B cell (primary cell): ENCODE data around the gene ADAMTS19. TPM values are rescaled to one million over a fixed set of nuclear protein-coding genes. Genes with fewer than 3 reads are reported as not detected.

Experiments used
- ATAC-seq: fragments of 200-7000 bp; cut with Tn5 transposase; one replicate; pipeline ENCODE4 v1.10.0; 2021; ENCODE audit warnings: low read depth, mild to moderate bottlenecking, moderate number of reproducible peaks, moderate library complexity
- CTCF ChIA-PET: fragments of 350-600 bp; sonication (Branson Sonifier 250); formaldehyde crosslinking; loops from one replicate; lab custom pipeline; 2021; ENCODE audit warnings: antibody characterized with exemption, inconsistent platforms; lab: Charles Lee
- POLR2A ChIA-PET: fragments of 350-600 bp; sonication (Branson Sonifier 250); formaldehyde crosslinking; loops from one replicate; lab custom pipeline; 2021; ENCODE audit warnings: antibody characterized with exemption; lab: Charles Lee
- DNase-seq: peaks from one replicate; pipeline ENCODE4 v3.0.0; 2013
- H2AFZ ChIP-seq: 2 replicates; pipeline ENCODE4 v1.6.1; 2012; ENCODE audit warnings: mild to moderate bottlenecking, low read depth, low read length; ENCODE audit not compliant: insufficient read depth, poor library complexity, severe bottlenecking
- H3K27ac ChIP-seq, 2 donors: 1 replicate in 1 of 2; 2 replicates in 1 of 2; pipeline ENCODE4 v1.5.1; 2012 to 2013; ENCODE audit warnings: low read length in 2 of 2, mild to moderate bottlenecking in 2 of 2, moderate library complexity in 1 of 2
- H3K27me3 ChIP-seq, 4 experiments: fragments of 200-600 bp in 1 of 4; sonication (generic) in 1 of 4; replicated peaks in 1 of 4; 1 replicate in 2 of 4; 2 replicates in 2 of 4; pipeline versions ENCODE4 v1.6.1 to v1.7.0; 2013 to 2016; ENCODE audit warnings: low read length in 3 of 4, mild to moderate bottlenecking in 2 of 4, mixed read lengths in 1 of 4, moderate library complexity in 1 of 4; ENCODE audit not compliant: insufficient read depth in 4 of 4, control insufficient read depth in 3 of 4; ENCODE audit errors: control extremely low read depth in 1 of 4
- H3K36me3 ChIP-seq, 2 experiments: replicated peaks in 1 of 2; 1 replicate in 1 of 2; 2 replicates in 1 of 2; pipeline versions ENCODE4 v1.6.1 to v1.7.1; 2013; ENCODE audit warnings: low read length in 1 of 2; ENCODE audit not compliant: insufficient read depth in 2 of 2, control insufficient read depth in 1 of 2; ENCODE audit errors: control extremely low read depth in 1 of 2, extremely low read depth in 1 of 2
- H3K4me1 ChIP-seq, 2 donors: fragments of 200-600 bp in 1 of 2; sonication (generic) in 1 of 2; 1 replicate in 1 of 2; 2 replicates in 1 of 2; pipeline versions ENCODE4 v1.5.1 to v1.6.1; 2013 to 2017; ENCODE audit warnings: low read length in 2 of 2; ENCODE audit not compliant: control insufficient read depth in 2 of 2, insufficient read depth in 2 of 2
- H3K4me2 ChIP-seq: replicated peaks from 2 replicates; pipeline ENCODE3; 2012; ENCODE audit warnings: mild to moderate bottlenecking, low read depth, low read length; ENCODE audit not compliant: poor library complexity, severe bottlenecking
- H3K4me3 ChIP-seq, 5 experiments: fragments of 200-600 bp in 1 of 5; sonication (generic) in 1 of 5; 1 replicate in 3 of 5; 2 replicates in 2 of 5; pipeline versions ENCODE4 v1.5.1 to v1.7.0; 2011 to 2016; ENCODE audit warnings: low read length in 4 of 5, mild to moderate bottlenecking in 4 of 5, low read depth in 2 of 5, control low read depth in 1 of 5, moderate library complexity in 1 of 5; ENCODE audit not compliant: insufficient read depth in 1 of 5; ENCODE audit errors: control extremely low read depth in 1 of 5, extremely low read depth in 1 of 5
- H3K79me2 ChIP-seq: fragments of 200-600 bp; sonication (generic); one replicate; pipeline ENCODE4 v1.6.0; 2016; ENCODE audit warnings: low read length; ENCODE audit not compliant: control insufficient read depth, insufficient read depth
- H3K9ac ChIP-seq: fragments of 200-600 bp; sonication (generic); 2 replicates; pipeline ENCODE4 v1.6.1; 2017; ENCODE audit warnings: mild to moderate bottlenecking, low read length, moderate library complexity
- H3K9me3 ChIP-seq, 3 donors: one replicate each; pipeline versions ENCODE4 v1.6.1 to v1.7.1; 2013; ENCODE audit warnings: low read length in 2 of 3; ENCODE audit not compliant: control insufficient read depth in 2 of 3, insufficient read depth in 1 of 3; ENCODE audit errors: control extremely low read depth in 1 of 3
- H4K20me1 ChIP-seq: 2 replicates; pipeline ENCODE4 v1.6.0; 2012; ENCODE audit warnings: mild to moderate bottlenecking, low read length; ENCODE audit not compliant: insufficient read depth, control insufficient read depth, poor library complexity, severe bottlenecking
- H3K27ac Mint-ChIP-seq: one replicate; pipeline ENCODE4 v1.8.0; 2021; ENCODE audit warnings: mixed read lengths
- H3K27me3 Mint-ChIP-seq: one replicate; pipeline ENCODE4 v1.8.0; 2021; ENCODE audit warnings: mixed read lengths
- H3K4me1 Mint-ChIP-seq: one replicate; pipeline ENCODE4 v1.8.0; 2021; ENCODE audit warnings: mixed read lengths
- H3K4me3 Mint-ChIP-seq: one replicate; pipeline ENCODE4 v1.8.0; 2021; ENCODE audit warnings: mixed read lengths
- H3K9me3 Mint-ChIP-seq: one replicate; pipeline ENCODE4 v1.8.0; 2022; ENCODE audit warnings: mixed read lengths; ENCODE audit not compliant: insufficient read depth
- EZH2 ChIP-seq: IDR thresholded peaks from 2 replicates; pipeline ENCODE4 v1.6.1; 2012; ENCODE audit warnings: borderline replicate concordance, low read depth, mild to moderate bottlenecking, moderate library complexity, low read length; ENCODE audit not compliant: insufficient read depth, poor library complexity, severe bottlenecking
- WGBS: methylation state at CpG from one replicate; pipeline ENCODE4 v1.1.5; 2013; ENCODE audit warnings: missing lambda C conversion rate; ENCODE audit not compliant: insufficient coverage; 5-methylcytosine and 5-hydroxymethylcytosine counted together
- intact Hi-C: fragments of 100-400 bp; cut with micrococcal nuclease; formaldehyde crosslinking; loops from one replicate; pipeline ENCODE4 v1.10.0; 2022
- polyA plus RNA-seq: library from polyadenylated mRNA; depleted of rRNA; stranded (reverse); fragments of >200 nt; gene quantifications from 2 replicates; pipeline ENCODE4 v1.2.3, GENCODE V29; 2012
- total RNA-seq, 2 donors: library from RNA; stranded (reverse); fragments of 120-200 nt in 1 of 2; gene quantifications; 1 replicate in 1 of 2; 2 replicates in 1 of 2; pipeline versions ENCODE4 v1.2.3 to v1.2.4, GENCODE V29; 2013 to 2022
- TF ChIP-seq, protein P1 (sequence below): fragments of 200-600 bp; IDR thresholded peaks from one replicate; pipeline ENCODE4 v1.8.0; 2022; ENCODE audit warnings: antibody characterized with exemption, mild to moderate bottlenecking

ADAMTS19 gene
- total and polyA plus RNA-seq, 2 donors (not counting 1 experiment from before 2014, with no cell fraction given), result not detected

- DNase-seq, result no peak
- Mint-ChIP-seq H3K27me3 (no peaks in the 10 kb centered on the region), H3K4me1 (no peaks in the 10 kb centered on the region), H3K4me3 (no peak overlapping the region), H3K27ac (no peak overlapping the region), H3K9me3 (peaks cover 4% of the 10 kb centered on the region)
- no peaks in the 10 kb centered on the region for H3K27me3 ChIP-seq
- H3K4me3 ChIP-seq, result no peak overlapping the region
- H3K36me3 ChIP-seq, result no peaks in the 10 kb centered on the region
- ChIA-PET POLR2A (no interaction called here), CTCF (no interaction called here)
- H3K4me2 ChIP-seq, result no peak overlapping the region
- H3K79me2 ChIP-seq, result no peaks in the 10 kb centered on the region
- no peak overlapping the region for H2AFZ ChIP-seq
- H3K27ac ChIP-seq, result no peak overlapping the region
- no peaks in the 10 kb centered on the region for H3K9me3 ChIP-seq
- TF ChIP-seq EZH2, result no peak
- TF ChIP-seq, protein P1, sequence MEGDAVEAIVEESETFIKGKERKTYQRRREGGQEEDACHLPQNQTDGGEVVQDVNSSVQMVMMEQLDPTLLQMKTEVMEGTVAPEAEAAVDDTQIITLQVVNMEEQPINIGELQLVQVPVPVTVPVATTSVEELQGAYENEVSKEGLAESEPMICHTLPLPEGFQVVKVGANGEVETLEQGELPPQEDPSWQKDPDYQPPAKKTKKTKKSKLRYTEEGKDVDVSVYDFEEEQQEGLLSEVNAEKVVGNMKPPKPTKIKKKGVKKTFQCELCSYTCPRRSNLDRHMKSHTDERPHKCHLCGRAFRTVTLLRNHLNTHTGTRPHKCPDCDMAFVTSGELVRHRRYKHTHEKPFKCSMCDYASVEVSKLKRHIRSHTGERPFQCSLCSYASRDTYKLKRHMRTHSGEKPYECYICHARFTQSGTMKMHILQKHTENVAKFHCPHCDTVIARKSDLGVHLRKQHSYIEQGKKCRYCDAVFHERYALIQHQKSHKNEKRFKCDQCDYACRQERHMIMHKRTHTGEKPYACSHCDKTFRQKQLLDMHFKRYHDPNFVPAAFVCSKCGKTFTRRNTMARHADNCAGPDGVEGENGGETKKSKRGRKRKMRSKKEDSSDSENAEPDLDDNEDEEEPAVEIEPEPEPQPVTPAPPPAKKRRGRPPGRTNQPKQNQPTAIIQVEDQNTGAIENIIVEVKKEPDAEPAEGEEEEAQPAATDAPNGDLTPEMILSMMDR, result no peak
- H3K9ac ChIP-seq, result no peak overlapping the region
- intact Hi-C loops, result no loop called here
- WGBS, result no CpG with 5 or more reads among the region's 4 CpGs
- no peaks in the 10 kb centered on the region for H4K20me1 ChIP-seq
- no peaks in the 10 kb centered on the region for H3K4me1 ChIP-seq
- ATAC-seq, result no peak
Measured at GRCh38 chr5:129541648-129542251, 81.7 kb downstream of the ADAMTS19 start.

- Mint-ChIP-seq H3K4me3 (no peak overlapping the region), H3K27ac (no peak overlapping the region), H3K4me1 (no peaks in the 10 kb centered on the region), H3K27me3 (no peaks in the 10 kb centered on the region), H3K9me3 (peaks cover 4% of the 10 kb centered on the region)
- no peak overlapping the region for H3K4me2 ChIP-seq
- no peak for ATAC-seq
- H3K4me1 ChIP-seq, result no peaks in the 10 kb centered on the region
- intact Hi-C loops, result no loop called here
- no peak for DNase-seq
- H3K4me3 ChIP-seq, result no peak overlapping the region
- no peaks in the 10 kb centered on the region for H3K9me3 ChIP-seq
- no peak overlapping the region for H3K27ac ChIP-seq
- ChIA-PET CTCF (no interaction called here), POLR2A (no interaction called here)
- no peak overlapping the region for H3K9ac ChIP-seq
- no peaks in the 10 kb centered on the region for H3K79me2 ChIP-seq
- TF ChIP-seq EZH2, result no peak
- TF ChIP-seq, protein P1, result no peak
- H2AFZ ChIP-seq, result no peak overlapping the region
- no peaks in the 10 kb centered on the region for H3K36me3 ChIP-seq
- no peaks in the 10 kb centered on the region for H4K20me1 ChIP-seq
- WGBS, result no CpG with 5 or more reads among the region's 1 CpG
- no peaks in the 10 kb centered on the region for H3K27me3 ChIP-seq
Measured at GRCh38 chr5:129547137-129547536, 87.0 kb downstream of the ADAMTS19 start.
